HL-60 (cell line): ENCODE measurements around the gene IRS1.

Experiments
- DNase-seq, 2 experiments: peaks; one replicate each; pipeline ENCODE4 v3.0.0-alpha.2; 2010 to 2020; ENCODE audit warnings: low read depth in 1 of 2, low spot score in 1 of 2
- H3K27ac ChIP-seq: fragments of 250-450 bp; sonication (Bioruptor Pico); replicated peaks from 2 replicates; pipeline ENCODE4 v1.5.1; 2020; ENCODE audit warnings: mild to moderate bottlenecking, moderate library complexity
- H3K27me3 ChIP-seq: fragments of 250-450 bp; sonication (Bioruptor Pico); 2 replicates; pipeline ENCODE4 v1.5.1; 2021; ENCODE audit warnings: mild to moderate bottlenecking, moderate library complexity; ENCODE audit not compliant: insufficient read depth, poor library complexity, severe bottlenecking
- H3K4me3 ChIP-seq: replicated peaks from 2 replicates; pipeline ENCODE4 v1.5.1; 2011; ENCODE audit warnings: mild to moderate bottlenecking, control low read depth, low read length; ENCODE audit not compliant: insufficient read depth
- GABPA ChIP-seq: IDR thresholded peaks from 2 replicates; pipeline ENCODE4 v1.6.1; 2012; ENCODE audit warnings: low read depth
- POLR2AphosphoS5 ChIP-seq: IDR thresholded peaks from 2 replicates; pipeline ENCODE4 v1.6.1; 2012; ENCODE audit warnings: low read depth
- SPI1 ChIP-seq: IDR thresholded peaks from 2 replicates; pipeline ENCODE4 v1.6.1; 2012; ENCODE audit warnings: low read depth, mild to moderate bottlenecking, borderline replicate concordance
- TF ChIP-seq, protein P1 (sequence below): IDR thresholded peaks from 2 replicates; pipeline ENCODE4 v1.6.1; 2012; ENCODE audit warnings: low read depth; ENCODE audit not compliant: insufficient replicate concordance
- TF ChIP-seq, protein P2 (sequence below): IDR thresholded peaks from one replicate; pipeline ENCODE4 v1.5.1; 2011; ENCODE audit warnings: low read length, control low read depth, inconsistent platforms; ENCODE audit not compliant: insufficient read depth

IRS1 gene

DNA sequence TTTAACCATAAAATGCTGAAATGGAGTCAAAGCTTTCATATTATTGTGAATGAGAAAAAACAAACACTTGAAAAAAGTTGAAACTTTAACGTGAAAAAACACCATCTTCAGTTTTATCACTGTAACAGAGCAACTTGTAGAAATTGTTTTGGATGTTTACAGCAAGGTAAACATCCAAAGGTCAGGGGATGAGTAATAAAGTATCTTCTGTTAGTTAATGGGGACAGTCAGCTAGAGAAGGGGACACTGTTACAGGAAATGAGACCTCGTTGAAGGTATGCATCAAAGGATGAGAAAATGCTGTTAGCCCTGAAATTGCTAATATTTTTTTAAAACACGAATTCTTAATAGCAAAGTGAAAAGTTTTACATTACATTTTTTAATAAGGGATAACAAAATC lies 39.1 kb upstream of the IRS1 start:
- Histone ChIP-seq H3K27me3 (no peaks in the 10 kb centered on the region), H3K27ac (no peak overlapping the region), H3K4me3 (no peak overlapping the region)
- DNase-seq = no peak
- TF ChIP-seq POLR2AphosphoS5 (no peak), GABPA (no peak), SPI1 (no peak)
- TF ChIP-seq, protein P1, sequence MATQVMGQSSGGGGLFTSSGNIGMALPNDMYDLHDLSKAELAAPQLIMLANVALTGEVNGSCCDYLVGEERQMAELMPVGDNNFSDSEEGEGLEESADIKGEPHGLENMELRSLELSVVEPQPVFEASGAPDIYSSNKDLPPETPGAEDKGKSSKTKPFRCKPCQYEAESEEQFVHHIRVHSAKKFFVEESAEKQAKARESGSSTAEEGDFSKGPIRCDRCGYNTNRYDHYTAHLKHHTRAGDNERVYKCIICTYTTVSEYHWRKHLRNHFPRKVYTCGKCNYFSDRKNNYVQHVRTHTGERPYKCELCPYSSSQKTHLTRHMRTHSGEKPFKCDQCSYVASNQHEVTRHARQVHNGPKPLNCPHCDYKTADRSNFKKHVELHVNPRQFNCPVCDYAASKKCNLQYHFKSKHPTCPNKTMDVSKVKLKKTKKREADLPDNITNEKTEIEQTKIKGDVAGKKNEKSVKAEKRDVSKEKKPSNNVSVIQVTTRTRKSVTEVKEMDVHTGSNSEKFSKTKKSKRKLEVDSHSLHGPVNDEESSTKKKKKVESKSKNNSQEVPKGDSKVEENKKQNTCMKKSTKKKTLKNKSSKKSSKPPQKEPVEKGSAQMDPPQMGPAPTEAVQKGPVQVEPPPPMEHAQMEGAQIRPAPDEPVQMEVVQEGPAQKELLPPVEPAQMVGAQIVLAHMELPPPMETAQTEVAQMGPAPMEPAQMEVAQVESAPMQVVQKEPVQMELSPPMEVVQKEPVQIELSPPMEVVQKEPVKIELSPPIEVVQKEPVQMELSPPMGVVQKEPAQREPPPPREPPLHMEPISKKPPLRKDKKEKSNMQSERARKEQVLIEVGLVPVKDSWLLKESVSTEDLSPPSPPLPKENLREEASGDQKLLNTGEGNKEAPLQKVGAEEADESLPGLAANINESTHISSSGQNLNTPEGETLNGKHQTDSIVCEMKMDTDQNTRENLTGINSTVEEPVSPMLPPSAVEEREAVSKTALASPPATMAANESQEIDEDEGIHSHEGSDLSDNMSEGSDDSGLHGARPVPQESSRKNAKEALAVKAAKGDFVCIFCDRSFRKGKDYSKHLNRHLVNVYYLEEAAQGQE = no peak
- TF ChIP-seq, protein P2, sequence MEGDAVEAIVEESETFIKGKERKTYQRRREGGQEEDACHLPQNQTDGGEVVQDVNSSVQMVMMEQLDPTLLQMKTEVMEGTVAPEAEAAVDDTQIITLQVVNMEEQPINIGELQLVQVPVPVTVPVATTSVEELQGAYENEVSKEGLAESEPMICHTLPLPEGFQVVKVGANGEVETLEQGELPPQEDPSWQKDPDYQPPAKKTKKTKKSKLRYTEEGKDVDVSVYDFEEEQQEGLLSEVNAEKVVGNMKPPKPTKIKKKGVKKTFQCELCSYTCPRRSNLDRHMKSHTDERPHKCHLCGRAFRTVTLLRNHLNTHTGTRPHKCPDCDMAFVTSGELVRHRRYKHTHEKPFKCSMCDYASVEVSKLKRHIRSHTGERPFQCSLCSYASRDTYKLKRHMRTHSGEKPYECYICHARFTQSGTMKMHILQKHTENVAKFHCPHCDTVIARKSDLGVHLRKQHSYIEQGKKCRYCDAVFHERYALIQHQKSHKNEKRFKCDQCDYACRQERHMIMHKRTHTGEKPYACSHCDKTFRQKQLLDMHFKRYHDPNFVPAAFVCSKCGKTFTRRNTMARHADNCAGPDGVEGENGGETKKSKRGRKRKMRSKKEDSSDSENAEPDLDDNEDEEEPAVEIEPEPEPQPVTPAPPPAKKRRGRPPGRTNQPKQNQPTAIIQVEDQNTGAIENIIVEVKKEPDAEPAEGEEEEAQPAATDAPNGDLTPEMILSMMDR = no peak

DNA sequence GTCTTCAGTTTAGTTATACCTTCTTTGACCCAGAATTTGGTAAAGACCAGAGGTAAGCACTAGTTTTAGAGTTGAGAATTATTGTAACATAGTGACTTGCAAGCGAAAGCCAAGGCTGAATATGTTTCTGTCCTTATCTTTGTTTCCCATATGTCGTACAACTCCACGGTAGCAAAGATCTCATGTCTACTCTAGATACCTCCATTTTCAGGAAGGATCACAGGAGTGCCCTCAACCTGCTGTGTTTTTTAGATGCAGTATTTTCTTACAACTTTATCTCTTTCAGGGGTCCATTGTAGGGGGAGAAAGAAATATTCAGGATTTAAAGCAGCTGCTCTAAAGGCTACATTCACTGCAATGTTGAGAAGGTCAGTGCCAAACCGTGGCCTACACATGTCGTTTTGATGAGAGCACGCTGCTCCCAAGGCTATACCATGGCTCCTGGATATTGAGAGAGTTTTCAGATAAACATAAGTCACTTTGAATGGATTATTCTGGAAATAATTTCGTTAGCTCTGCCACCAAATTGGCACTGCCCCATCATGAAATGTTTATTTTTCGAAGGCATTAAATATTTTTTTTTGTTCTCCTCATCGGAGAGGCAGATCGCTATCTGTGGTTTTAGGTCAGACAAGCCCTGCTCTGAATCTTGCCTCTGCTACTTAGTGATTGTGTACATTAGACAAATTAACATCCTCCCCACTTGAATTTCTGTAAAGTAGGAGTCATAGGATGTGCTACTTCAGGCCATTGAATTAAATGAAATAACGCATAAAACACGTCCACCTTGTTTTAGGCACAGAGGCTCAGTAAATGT lies 38.4 kb upstream of the IRS1 start:
- no peak for DNase-seq
- no peak overlapping the region; the same call in 1 of the 2 replicates for H3K27ac ChIP-seq
- H3K27me3 ChIP-seq = no peaks in the 10 kb centered on the region
- H3K4me3 ChIP-seq = no peak overlapping the region
- TF ChIP-seq POLR2AphosphoS5 = no peak
- TF ChIP-seq GABPA = no peak
- TF ChIP-seq, protein P1 = no peak
- TF ChIP-seq, protein P2 = no peak
- no peak for TF ChIP-seq SPI1

DNA sequence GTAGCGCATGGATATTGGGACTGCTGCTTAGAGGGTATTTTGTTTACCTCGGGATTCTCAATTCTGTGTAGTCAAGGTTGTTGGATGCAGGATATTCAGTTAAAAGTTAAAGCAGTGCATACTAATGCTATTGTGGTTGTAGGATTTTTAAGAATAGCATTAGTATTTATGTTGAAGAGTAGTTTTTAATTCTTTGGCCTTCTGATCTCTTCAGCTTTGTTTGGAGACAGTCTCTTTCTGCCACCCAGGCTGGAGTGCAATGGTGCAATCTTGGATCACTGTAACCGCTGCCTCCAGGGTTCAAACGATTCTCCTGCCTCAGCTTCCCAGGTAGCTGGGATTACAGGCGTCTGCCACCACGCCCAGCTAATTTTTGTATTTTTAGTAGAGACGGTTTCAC lies 37.7 kb upstream of the IRS1 start:
- TF ChIP-seq GABPA (no peak), POLR2AphosphoS5 (no peak), SPI1 (no peak)
- TF ChIP-seq, protein P1 = no peak
- TF ChIP-seq, protein P2 = no peak
- Histone ChIP-seq H3K27ac (peak overlapping the region; percentile 98), H3K27me3 (no peaks in the 10 kb centered on the region), H3K4me3 (no peak overlapping the region; the same call in 1 of the 2 replicates)
- DNase-seq = no peak
